Ishikawa (cell line): ENCODE results near the gene ABCD3.

Source experiments
- CEBPB ChIP-seq: IDR thresholded peaks from 2 replicates; pipeline ENCODE4 v1.6.1; 2012
- CREB1 ChIP-seq: IDR thresholded peaks from 2 replicates; pipeline ENCODE4 v1.6.1; 2012; ENCODE audit warnings: low read depth
- EGR1 ChIP-seq: IDR thresholded peaks from 2 replicates; pipeline ENCODE4 v1.6.1; 2012
- EP300 ChIP-seq: IDR thresholded peaks from 2 replicates; pipeline ENCODE4 v1.6.1; 2012; ENCODE audit warnings: borderline replicate concordance
- FOXM1 ChIP-seq: IDR thresholded peaks from 2 replicates; pipeline ENCODE4 v1.6.1; 2012; ENCODE audit warnings: low read depth, borderline replicate concordance
- RAD21 ChIP-seq: IDR thresholded peaks from 2 replicates; pipeline ENCODE4 v1.6.1; 2012; ENCODE audit warnings: low read depth
- TCF12 ChIP-seq: IDR thresholded peaks from 2 replicates; pipeline ENCODE4 v1.6.1; 2012; ENCODE audit warnings: low read depth
- TEAD4 ChIP-seq: IDR thresholded peaks from 2 replicates; pipeline ENCODE4 v1.6.1; 2012
- ZBTB7A ChIP-seq: IDR thresholded peaks from 2 replicates; pipeline ENCODE4 v1.6.1; 2012; ENCODE audit warnings: low read depth
- TF ChIP-seq, protein P1 (sequence below): IDR thresholded peaks from 2 replicates; pipeline ENCODE4 v1.6.1; 2012; ENCODE audit warnings: low read depth, mild to moderate bottlenecking
- TF ChIP-seq, protein P2 (sequence below): IDR thresholded peaks from 2 replicates; pipeline ENCODE4 v1.6.1; 2012

DNA sequence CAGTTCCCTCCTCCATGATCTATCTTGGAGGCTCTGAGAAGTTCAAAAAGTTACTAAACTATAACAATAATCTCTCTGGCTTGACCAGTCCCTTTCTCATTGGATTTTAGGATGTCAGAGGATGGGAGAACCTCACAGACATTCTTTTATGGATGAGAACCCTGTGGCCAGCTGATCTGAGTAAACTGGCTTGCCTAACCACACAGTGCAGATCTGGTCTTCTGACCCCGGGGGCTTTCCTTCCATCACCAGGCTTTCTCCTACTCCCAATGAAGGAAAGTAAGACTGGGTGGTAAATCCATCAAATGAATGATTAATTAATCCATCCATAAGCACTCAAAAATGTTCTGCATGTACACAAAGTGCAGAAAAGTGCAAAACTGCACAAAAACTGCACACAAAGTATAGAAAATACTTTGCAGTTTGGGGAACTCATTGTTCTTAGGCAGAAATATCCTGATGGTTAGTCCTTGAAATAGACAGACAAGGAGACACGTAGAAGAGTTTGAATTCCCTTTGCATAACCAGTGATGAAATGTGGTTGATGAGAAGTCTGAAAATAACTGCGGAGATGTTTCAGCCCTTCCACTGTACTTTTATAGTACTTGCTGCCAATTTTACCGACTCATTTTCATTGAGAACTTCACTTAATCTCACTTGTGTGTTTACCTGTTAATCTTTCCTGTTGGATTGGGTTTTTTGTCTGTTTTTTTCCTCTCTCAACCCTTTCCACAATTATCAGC is 125.9 kb downstream of the ABCD3 start:
- TF ChIP-seq, protein P1, sequence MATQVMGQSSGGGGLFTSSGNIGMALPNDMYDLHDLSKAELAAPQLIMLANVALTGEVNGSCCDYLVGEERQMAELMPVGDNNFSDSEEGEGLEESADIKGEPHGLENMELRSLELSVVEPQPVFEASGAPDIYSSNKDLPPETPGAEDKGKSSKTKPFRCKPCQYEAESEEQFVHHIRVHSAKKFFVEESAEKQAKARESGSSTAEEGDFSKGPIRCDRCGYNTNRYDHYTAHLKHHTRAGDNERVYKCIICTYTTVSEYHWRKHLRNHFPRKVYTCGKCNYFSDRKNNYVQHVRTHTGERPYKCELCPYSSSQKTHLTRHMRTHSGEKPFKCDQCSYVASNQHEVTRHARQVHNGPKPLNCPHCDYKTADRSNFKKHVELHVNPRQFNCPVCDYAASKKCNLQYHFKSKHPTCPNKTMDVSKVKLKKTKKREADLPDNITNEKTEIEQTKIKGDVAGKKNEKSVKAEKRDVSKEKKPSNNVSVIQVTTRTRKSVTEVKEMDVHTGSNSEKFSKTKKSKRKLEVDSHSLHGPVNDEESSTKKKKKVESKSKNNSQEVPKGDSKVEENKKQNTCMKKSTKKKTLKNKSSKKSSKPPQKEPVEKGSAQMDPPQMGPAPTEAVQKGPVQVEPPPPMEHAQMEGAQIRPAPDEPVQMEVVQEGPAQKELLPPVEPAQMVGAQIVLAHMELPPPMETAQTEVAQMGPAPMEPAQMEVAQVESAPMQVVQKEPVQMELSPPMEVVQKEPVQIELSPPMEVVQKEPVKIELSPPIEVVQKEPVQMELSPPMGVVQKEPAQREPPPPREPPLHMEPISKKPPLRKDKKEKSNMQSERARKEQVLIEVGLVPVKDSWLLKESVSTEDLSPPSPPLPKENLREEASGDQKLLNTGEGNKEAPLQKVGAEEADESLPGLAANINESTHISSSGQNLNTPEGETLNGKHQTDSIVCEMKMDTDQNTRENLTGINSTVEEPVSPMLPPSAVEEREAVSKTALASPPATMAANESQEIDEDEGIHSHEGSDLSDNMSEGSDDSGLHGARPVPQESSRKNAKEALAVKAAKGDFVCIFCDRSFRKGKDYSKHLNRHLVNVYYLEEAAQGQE: no peak
- TF ChIP-seq CEBPB (no peak), EP300 (no peak), TCF12 (no peak), CREB1 (no peak), RAD21 (no peak), ZBTB7A (no peak), EGR1 (no peak), FOXM1 (no peak), TEAD4 (no peak)
- TF ChIP-seq, protein P2, sequence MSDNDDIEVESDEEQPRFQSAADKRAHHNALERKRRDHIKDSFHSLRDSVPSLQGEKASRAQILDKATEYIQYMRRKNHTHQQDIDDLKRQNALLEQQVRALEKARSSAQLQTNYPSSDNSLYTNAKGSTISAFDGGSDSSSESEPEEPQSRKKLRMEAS: no peak
